Right renal pelvis (tissue), 4 donors: ENCODE measurements around the gene MTUS2. TPM values are rescaled to one million over a fixed set of nuclear protein-coding genes. Genes with fewer than 3 reads are reported as not detected.

ENCODE experiments used
- polyA plus RNA-seq, 4 donors: library from polyadenylated mRNA; unstranded; fragments of 120-200 nt; gene quantifications; one replicate each; pipeline ENCODE4 v1.2.1, GENCODE V29; 2013; ENCODE audit not compliant: insufficient read length in 4 of 4

Gene MTUS2
- polyA plus RNA-seq, 4 donors = 0.89 to 1.7 (median 1.2) TPM

Other genes starting within 250 kb of the MTUS2 start
- 100 to 1,000 TPM in 2 of 4 donors, 10 to 100 TPM in 2; 96.9 to 104 (median 101) TPM for gene POMP, start 161.2 kb upstream of the MTUS2 start, polyA plus RNA-seq
- 1 to 10 TPM; 1.8 to 4.4 (median 3.1) TPM for gene SLC46A3, start 101.4 kb upstream of the MTUS2 start, polyA plus RNA-seq